Hepatocyte (in vitro differentiated cells): ENCODE results near the gene PRSS56.

Source experiments
- EZH2 ChIP-seq: fragments of 200-600 bp; sonication (generic); IDR thresholded peaks from 2 replicates; pipeline ENCODE4 v1.6.1; 2016; ENCODE audit warnings: antibody characterized with exemption, mild to moderate bottlenecking, borderline replicate concordance
- EZH2phosphoT487 ChIP-seq: fragments of 200-600 bp; sonication (generic); IDR thresholded peaks from one replicate; pipeline ENCODE4 v1.6.1; 2018; ENCODE audit warnings: antibody characterized with exemption, mild to moderate bottlenecking, low read depth, moderate library complexity; ENCODE audit not compliant: unreplicated experiment, severe bottlenecking
- TF ChIP-seq, protein P1 (sequence below): fragments of 200-600 bp; sonication (generic); IDR thresholded peaks from 2 replicates; pipeline ENCODE4 v1.5.1; 2016; ENCODE audit warnings: antibody characterized with exemption, mild to moderate bottlenecking; ENCODE audit not compliant: poor library complexity

DNA sequence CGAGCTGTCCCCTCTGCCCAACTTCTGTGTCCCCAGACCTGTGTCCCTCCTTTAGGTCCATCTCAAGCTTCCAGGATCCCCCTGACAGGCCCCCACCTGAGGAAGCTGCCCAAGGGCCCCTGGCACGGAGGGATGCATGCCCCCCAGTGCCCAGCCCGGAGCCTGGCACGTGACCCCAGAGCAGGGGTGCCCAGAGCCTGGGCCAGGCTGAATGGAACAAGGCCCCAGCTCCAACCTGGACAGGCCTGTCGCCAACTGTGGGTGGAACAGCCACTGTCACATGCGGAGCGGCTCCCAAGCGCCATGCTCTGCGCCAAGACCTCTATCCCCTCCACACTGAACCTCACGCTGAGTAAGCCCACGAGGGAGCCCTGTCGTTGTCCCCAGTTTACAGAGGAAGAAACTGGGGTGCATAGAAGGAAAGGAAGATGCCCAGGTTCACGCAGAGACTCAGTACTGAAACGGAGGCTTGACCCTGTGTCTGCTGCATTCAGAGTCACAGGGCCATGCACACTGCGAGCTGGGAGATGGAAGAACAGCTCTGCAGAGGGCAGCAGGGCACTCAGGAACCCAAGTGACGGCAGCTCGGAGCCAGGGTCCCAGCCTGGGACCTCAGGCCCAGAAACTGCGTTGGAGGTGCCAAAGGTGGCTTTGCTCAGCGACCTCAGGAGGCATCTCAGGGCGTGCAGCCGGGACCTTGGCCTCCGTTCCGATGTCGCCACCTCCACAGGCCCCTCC, 27.1 kb upstream of the PRSS56 start:
- TF ChIP-seq, protein P1, sequence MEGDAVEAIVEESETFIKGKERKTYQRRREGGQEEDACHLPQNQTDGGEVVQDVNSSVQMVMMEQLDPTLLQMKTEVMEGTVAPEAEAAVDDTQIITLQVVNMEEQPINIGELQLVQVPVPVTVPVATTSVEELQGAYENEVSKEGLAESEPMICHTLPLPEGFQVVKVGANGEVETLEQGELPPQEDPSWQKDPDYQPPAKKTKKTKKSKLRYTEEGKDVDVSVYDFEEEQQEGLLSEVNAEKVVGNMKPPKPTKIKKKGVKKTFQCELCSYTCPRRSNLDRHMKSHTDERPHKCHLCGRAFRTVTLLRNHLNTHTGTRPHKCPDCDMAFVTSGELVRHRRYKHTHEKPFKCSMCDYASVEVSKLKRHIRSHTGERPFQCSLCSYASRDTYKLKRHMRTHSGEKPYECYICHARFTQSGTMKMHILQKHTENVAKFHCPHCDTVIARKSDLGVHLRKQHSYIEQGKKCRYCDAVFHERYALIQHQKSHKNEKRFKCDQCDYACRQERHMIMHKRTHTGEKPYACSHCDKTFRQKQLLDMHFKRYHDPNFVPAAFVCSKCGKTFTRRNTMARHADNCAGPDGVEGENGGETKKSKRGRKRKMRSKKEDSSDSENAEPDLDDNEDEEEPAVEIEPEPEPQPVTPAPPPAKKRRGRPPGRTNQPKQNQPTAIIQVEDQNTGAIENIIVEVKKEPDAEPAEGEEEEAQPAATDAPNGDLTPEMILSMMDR, result no peak
- TF ChIP-seq EZH2 (no peak), EZH2phosphoT487 (no peak)
